ENCODE results near the gene RNF19B. TPM values are rescaled to one million over a fixed set of nuclear protein-coding genes. Genes with fewer than 3 reads are reported as not detected.

RNF19B gene
- total and polyA plus RNA-seq, 2 of the 13 experiments (the other 11 are each of a cell fraction or from before 2014, with no cell fraction given), result 15.3 to 22.5 TPM

- TF ChIP-seq ZNF224 (CRISPR knock-in tag; IDR thresholded peaks at IDR 0.05), result no peak
- TF ChIP-seq MTA3 (CRISPR knock-in tag; IDR thresholded peaks at IDR 0.05), result no peak
- peak; percentile 41; the same call in 1 of the 2 replicates for TF ChIP-seq LBX2 (CRISPR knock-in tag; IDR thresholded peaks at IDR 0.05; ENCODE audit: borderline replicate concordance)
- peak; percentile 76; the same call in 1 of the 3 replicates for TF ChIP-seq MXI1 (IDR thresholded peaks at IDR 0.05; ENCODE audit: borderline replicate concordance, low read depth, low read length)
- TF ChIP-seq TFE3 (CRISPR knock-in tag; IDR thresholded peaks at IDR 0.05), result peak; percentile 78
- TF ChIP-seq ZMYM4 (CRISPR knock-in tag; IDR thresholded peaks at IDR 0.05), result peak; percentile 99
- peak; percentile 45; the same call in 1 of the 2 replicates for TF ChIP-seq ZNF776 (CRISPR knock-in tag; IDR thresholded peaks at IDR 0.05)
- TF ChIP-seq ZNF337 (CRISPR knock-in tag; IDR thresholded peaks at IDR 0.05; ENCODE audit: borderline replicate concordance, low read depth), result no peak
- TF ChIP-seq E2F5 (CRISPR knock-in tag; conservative IDR thresholded peaks at IDR 0.05), result peak; percentile 77
- TF ChIP-seq ZNF580 (CRISPR knock-in tag; IDR thresholded peaks at IDR 0.05; ENCODE audit: borderline replicate concordance, low read depth), result peak; percentile 50; the same call in 1 of the 2 replicates
- TF ChIP-seq TRIM24 (CRISPR knock-in tag; IDR thresholded peaks at IDR 0.05), result no peak
- 0 out of 2 replicates have a peak, but pooled peaks have one; percentile 26 for TF ChIP-seq TBP (CRISPR knock-in tag; IDR thresholded peaks at IDR 0.05)
- TF ChIP-seq ZBTB7A (CRISPR knock-in tag; IDR thresholded peaks at IDR 0.05), result no peak
- no peak for TF ChIP-seq KLF11 (CRISPR knock-in tag; IDR thresholded peaks at IDR 0.05)
- 0 out of 2 replicates have a peak, but pooled peaks have one; percentile 30 for TF ChIP-seq ZFP90 (CRISPR knock-in tag; IDR thresholded peaks at IDR 0.05; ENCODE audit: borderline replicate concordance)
- peak; percentile 76 for TF ChIP-seq SPEN (CRISPR knock-in tag; IDR thresholded peaks at IDR 0.05; ENCODE audit: low read depth)
- TF ChIP-seq EP300 (IDR thresholded peaks at IDR 0.05; ENCODE audit: low read depth in 2 of 2, low read length in 2 of 2), result no peak
- TF ChIP-seq EP300 (CRISPR knock-in tag; IDR thresholded peaks at IDR 0.05; ENCODE audit: borderline replicate concordance), result no peak
- no peak for TF ChIP-seq ZNF761 (CRISPR knock-in tag; conservative IDR thresholded peaks at IDR 0.05)
- no peak for TF ChIP-seq U2AF2 (IDR thresholded peaks at IDR 0.05; ENCODE audit: low read depth, low read length)
- TF ChIP-seq ZFP36L1 (CRISPR knock-in tag; IDR thresholded peaks at IDR 0.05), result 0 out of 2 replicates have a peak, but pooled peaks have one; percentile 32
- TF ChIP-seq BCL3 (CRISPR knock-in tag; IDR thresholded peaks at IDR 0.05), result peak; percentile 69; the same call in 1 of the 2 replicates
- TF ChIP-seq ZFYVE20 (CRISPR knock-in tag; IDR thresholded peaks at IDR 0.05; ENCODE audit: borderline replicate concordance, low read depth), result no peak
- TF ChIP-seq GABPB1 (CRISPR knock-in tag; IDR thresholded peaks at IDR 0.05), result peak; percentile 77
- TF ChIP-seq ATF7-NPFF (CRISPR knock-in tag; IDR thresholded peaks at IDR 0.05; ENCODE audit: low read depth), result peak; percentile 84; the same call in 1 of the 2 replicates
- TF ChIP-seq SAP130 (CRISPR knock-in tag; IDR thresholded peaks at IDR 0.05; ENCODE audit: low read depth), result peak; percentile 85
Observed at GRCh38 chr1:32964461-32965250, at the start of gene RNF19B (continued).
